Germinal center (tissue), 1 donor: ENCODE results near the gene ARPC3.
A peak's percentile ranks its signal among the peaks of the same experiment; 100 is the strongest.
"Not testable (repeated sequence)": the region's sequence is repeated elsewhere in the genome, so short reads cannot be mapped to it uniquely, and the experiment has no call there.

Source experiments
- DNase-seq: peaks from one replicate; pipeline ENCODE4 v3.0.0; 2012; ENCODE audit warnings: mixed read lengths, low spot score

Gene ARPC3

GRCh38 chr12:110449799-110450497, at the start of gene ARPC3:
ARPC3 (minus strand) TSS chr12:110450337; CDS start chr12:110450260, 77 bp downstream.
- peak; percentile 89 for DNase-seq

DNA sequence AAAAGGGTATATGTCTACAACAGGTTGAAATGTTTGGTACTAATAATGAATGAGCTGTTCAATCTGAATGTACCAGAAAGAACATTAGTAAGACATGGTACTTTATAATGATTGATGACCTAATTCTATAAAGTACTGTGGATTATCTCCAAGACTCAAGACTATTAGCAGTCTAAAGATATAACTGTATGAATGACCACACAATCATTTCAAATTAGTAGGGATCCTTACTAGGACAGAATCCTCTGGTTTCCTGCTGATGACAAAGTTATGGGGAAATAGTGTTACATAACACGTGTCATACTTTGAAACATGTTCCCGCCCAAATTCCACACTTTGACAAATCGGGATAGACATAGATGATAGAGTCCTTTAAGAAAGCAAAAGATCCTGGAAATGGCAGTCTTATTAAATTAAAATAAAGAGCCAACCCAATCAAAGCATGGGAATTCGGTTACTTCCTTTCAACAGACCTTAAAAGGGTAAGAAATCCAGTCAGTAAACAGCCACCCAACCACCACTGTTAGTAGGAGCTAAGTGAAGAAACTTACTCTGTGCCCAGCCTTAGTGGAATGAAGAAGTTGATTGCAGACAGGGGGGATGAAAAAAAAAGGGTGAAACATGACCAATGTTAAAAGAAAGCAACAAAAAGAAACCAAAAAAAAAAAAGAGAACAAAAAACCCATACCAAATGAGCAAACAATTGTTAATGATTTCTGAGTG, 49.0 kb upstream of the ARPC3 start:
- DNase-seq = no peak

GRCh38 chr12:110475426-110475825, 25.3 kb upstream of the ARPC3 start:
- DNase-seq = no peak

GRCh38 chr12:110468214-110469048, 18.3 kb upstream of the ARPC3 start, which contains the start of the genes FAM216A and GPN3:
FAM216A (plus strand) TSS chr12:110468845; CDS start chr12:110468876, 31 bp downstream.
GPN3 (minus strand) TSS chr12:110468257; CDS start chr12:110468203, 54 bp downstream.
- DNase-seq = peak; percentile 95

- no peak for DNase-seq
Measured at GRCh38 chr12:110467847-110468213, 17.7 kb upstream of the ARPC3 start.

- no peak for DNase-seq
Measured at GRCh38 chr12:110466791-110467190, 16.7 kb upstream of the ARPC3 start.

GRCh38 chr12:110465765-110466164, 15.6 kb upstream of the ARPC3 start:
- not testable (repeated sequence) for DNase-seq

- no peak for DNase-seq
Measured at GRCh38 chr12:110465024-110465423, 14.9 kb upstream of the ARPC3 start.

DNA sequence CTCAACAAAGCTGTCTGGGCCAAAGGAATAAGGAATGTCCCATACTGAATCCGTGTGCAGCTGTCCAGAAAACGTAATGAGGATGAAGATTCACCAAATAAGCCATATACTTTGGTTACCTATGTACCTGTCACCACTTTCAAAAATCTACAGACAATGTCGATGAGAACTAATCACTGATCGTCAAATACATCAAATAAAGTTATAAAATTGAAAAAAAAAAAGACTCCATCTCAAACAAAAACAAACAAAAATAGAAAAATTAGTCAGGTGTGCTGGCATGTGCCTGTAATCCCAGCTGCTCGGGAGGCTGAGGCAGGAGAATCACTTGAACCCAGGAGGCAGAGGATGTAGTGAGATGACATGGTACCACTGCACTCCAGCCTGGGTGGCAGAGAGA, 11.1 kb upstream of the ARPC3 start:
- DNase-seq = not testable (repeated sequence)

DNA sequence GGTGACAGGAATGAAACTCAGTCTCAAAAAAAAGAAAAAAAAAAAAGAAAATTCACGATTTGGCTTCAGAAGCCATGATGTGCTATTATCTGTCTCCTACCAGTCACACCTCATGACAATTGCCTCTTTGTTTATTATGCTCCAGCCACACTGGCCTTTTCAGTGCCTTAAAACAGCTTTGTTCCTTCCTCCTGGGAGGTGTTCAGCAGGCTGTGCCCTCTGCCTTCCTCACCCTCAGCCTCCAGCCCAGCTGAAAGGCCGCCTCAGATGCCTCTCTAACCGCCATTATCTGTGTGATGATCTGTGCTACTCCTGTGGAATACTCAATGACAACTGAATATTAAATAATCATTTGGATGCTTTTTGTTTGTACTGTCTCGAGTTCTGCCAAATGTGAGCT, 8.6 kb upstream of the ARPC3 start:
- no peak for DNase-seq

DNA sequence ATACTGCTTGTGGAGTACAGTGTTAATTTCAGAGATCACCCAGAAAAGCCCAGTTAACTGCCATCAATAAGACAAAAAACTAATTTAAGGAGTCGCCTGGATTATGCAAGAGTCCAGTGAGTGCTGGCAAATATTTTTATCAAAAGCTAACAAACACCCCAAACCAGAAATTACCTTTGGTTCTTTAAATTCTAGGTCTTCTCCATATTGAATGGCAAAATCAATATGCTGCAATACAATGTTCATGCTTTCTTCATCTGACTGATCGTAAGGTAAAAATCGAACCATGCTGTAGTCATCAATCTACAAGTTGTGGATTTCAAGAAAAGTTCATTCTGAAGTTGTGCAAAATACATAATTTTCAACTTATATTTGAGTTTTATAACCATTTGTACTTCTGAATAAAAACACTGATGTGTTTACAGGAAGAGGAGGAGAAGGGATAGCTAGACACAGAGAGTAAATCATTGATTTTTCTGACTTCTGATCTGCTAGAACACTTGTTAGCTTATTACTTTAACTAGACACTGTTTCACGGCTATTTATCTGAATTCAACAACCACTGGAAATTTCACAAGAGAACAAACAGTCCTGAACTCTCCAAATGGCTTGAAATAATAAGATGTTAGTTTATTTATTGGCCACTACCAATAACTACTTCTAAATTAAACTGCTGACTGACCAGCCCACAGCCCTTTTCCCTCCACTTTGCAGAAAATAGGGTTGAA, 3.6 kb upstream of the ARPC3 start:
- DNase-seq = no peak

DNA sequence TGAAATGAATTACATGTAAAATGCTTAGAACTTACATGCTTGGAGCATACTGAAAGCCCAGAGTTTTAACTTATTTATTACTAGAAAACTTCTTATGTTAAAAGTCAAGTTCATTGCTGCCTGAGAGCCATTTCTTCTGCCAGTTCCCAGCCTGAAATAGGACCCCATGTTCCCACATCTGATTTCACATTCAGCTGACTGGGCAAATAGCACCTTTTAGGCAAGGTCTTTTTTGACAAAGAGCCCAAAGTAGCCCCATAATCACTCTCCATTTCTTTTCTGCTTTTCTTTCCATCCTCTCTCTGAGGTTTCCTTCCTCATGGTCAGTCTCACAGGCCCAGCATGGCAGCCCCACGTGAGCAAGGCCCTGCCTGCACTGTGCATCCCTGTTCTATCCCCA, 1.1 kb upstream of the ARPC3 start:
- no peak for DNase-seq

- DNase-seq = no peak
Measured at GRCh38 chr12:110444455-110444854, 5.7 kb downstream of the ARPC3 start.

- no peak for DNase-seq
Measured at GRCh38 chr12:110436231-110436630, 13.9 kb downstream of the ARPC3 start.

- no peak for DNase-seq
Measured at GRCh38 chr12:110431957-110432587, 18.1 kb downstream of the ARPC3 start.

DNA sequence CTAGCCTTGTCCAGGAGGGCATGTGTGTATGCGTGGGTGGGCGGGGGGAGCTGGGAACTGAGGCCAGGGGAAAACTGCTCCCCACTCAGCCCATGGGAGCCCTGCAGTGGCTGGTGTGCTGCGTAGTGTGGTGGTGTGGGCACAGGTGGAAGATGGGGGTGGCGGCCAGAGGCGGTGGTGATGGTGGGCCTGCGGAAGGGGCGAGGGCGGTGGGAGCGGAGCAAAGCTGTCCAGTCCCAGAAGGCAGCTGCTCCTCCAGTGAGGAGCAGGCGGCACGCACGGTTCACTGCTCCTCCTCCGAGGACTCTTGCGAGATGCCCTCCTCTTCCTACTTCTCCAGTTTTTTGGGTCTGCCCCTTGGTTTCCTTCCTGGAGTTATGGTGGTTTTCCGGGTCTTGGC, 20.5 kb downstream of the ARPC3 start:
- DNase-seq = not testable (repeated sequence)

DNA sequence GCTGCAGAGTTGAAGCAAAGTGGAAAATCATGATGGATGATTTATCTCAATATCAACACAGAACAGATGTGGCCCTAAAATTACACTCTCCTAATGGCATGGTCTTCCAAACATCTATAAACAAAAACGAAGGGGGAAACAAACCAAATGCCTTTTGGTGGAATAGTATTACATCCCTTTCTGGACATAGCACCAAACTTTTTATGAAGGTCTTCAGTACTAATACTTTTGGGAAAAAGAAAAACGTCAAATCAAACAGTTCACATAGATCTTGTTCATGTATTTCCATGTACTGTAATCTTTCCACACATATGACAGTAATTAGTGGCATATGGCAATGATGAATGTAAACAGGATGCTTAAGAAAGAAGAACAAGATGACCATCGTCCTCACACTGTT, 23.7 kb downstream of the ARPC3 start:
- no peak for DNase-seq

GRCh38 chr12:110424237-110424636, 25.9 kb downstream of the ARPC3 start:
- no peak for DNase-seq

GRCh38 chr12:110421701-110422100, 28.4 kb downstream of the ARPC3 start:
- no peak for DNase-seq

DNA sequence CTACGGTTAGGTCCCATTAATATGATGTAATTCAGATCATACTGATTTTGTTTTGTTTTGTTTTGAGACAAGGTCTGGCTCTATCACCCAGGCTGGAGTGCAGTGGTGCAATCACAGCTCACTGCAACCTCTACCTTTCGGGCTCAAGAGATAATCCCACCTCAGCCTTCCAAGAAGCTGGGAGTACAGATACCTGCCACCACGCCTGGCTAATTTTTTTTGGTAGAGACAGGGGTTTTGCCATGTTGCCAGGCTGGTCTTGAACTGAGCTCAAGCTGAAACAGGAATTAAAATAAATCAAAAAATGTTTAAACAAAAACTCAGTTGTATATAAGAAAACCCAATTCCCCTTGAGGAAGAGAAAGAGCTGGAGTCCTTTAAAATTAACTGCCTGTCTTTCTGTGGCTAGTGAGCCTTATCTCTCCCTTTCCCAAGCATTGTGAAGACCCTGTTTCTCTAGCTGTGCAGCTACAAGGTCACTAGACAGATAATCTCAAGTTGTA, 28.9 kb downstream of the ARPC3 start:
- no peak for DNase-seq

DNA sequence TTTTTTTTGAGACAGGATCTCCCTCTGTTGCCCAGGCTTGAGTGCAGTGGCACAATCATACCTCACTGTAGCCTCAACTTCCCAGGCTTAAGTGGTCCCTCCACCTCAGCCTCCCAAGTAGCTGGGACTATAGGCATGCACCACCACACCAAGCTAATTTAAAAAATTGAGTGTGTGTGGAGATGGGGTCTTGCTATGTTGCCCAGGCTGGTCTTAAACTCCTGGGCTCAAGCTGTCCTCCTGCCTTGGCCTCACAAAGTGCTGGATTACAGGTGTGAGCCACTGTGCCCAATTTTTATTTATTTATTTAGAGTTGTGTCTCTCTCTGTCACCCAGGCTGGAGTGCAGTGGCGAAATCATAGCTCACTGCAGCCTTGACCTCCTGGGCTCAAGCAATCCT, 29.5 kb downstream of the ARPC3 start:
- DNase-seq = not testable (repeated sequence)
